ENCODE data around the gene TMEM248. TPM values are rescaled to one million over a fixed set of nuclear protein-coding genes. Genes with fewer than 3 reads are reported as not detected.
A peak's percentile ranks its signal among the peaks of the same experiment; 100 is the strongest.
"Not testable (repeated sequence)": the region's sequence is repeated elsewhere in the genome, so short reads cannot be mapped to it uniquely, and the experiment has no call there.

The TMEM248 gene
- total RNA-seq, 4 donors from 2014 or later, result 68.5 to 113 (median 83.4) TPM

DNA sequence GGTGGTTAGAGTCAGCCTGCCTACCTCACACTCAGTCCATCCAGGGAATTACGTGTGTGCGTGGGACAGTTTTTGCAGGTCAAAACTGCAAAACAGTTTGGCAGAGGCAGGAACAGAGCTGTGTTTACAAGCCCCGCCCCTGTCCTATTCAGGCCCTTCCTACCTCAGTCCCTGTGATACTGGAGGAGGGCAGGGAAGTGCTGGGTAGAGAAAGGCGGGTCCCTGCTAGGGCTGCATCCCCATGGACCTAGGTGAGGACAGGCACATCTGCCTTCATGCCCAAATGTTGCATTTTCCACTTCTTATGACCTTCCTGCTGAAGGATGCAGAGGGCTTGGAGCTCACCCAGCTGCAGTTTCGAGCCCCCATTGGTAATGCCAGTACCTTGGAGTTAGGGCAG is 49.3 kb downstream of the TMEM248 start:
- H3K9me3 ChIP-seq, result no peaks in the 10 kb centered on the region
- no peak overlapping the region for H3K27ac ChIP-seq
- no peak overlapping the region for H3K4me3 ChIP-seq
- no peak for DNase-seq
- H3K36me3 ChIP-seq, result no peaks in the 10 kb centered on the region
- H3K27me3 ChIP-seq, result no peaks in the 10 kb centered on the region
- no peaks in the 10 kb centered on the region for H3K4me1 ChIP-seq
- intact Hi-C loops (cut with DNase I; ENCODE audit: low total_unique reads), result no loop called here
- TF ChIP-seq POLR2A (IDR thresholded peaks at IDR 0.05), result no peak
- TF ChIP-seq, protein P1, sequence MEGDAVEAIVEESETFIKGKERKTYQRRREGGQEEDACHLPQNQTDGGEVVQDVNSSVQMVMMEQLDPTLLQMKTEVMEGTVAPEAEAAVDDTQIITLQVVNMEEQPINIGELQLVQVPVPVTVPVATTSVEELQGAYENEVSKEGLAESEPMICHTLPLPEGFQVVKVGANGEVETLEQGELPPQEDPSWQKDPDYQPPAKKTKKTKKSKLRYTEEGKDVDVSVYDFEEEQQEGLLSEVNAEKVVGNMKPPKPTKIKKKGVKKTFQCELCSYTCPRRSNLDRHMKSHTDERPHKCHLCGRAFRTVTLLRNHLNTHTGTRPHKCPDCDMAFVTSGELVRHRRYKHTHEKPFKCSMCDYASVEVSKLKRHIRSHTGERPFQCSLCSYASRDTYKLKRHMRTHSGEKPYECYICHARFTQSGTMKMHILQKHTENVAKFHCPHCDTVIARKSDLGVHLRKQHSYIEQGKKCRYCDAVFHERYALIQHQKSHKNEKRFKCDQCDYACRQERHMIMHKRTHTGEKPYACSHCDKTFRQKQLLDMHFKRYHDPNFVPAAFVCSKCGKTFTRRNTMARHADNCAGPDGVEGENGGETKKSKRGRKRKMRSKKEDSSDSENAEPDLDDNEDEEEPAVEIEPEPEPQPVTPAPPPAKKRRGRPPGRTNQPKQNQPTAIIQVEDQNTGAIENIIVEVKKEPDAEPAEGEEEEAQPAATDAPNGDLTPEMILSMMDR (IDR thresholded peaks at IDR 0.05), result no peak

DNA sequence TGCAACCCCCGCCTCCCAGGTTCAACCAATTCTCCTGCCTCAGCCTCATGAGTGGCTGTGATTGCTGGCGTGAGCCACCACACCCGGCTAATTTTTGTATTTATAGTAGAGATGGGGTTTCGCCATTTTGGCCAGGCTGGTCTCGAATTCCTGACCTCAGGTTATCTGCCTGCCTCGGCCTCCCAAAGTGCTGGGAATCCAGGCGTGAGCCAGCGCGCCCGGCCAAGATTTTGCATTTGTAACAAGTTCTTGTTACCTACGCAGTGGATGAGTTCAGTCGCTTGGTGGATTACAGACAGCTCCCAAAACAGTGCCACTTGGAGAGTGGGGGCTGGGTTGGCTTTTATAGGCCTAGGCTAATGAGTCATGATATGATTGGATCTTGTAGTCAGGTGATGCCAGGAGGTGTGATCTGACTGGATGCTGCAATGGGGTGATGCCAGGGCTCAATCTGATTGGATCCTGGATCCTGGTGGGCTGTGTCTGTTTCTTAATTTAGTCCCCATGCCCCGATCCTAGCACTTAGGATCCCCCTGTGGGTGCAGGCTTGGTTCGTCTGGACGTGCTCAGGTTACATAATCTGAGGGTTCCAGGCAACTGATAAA is 54.1 kb downstream of the TMEM248 start:
- no peaks in the 10 kb centered on the region for H3K27me3 ChIP-seq
- H3K4me3 ChIP-seq, result no peak overlapping the region
- TF ChIP-seq, protein P1 (IDR thresholded peaks at IDR 0.05), result no peak
- no peak for TF ChIP-seq POLR2A (IDR thresholded peaks at IDR 0.05)
- H3K9me3 ChIP-seq, result no peaks in the 10 kb centered on the region
- intact Hi-C loops (cut with DNase I; ENCODE audit: low total_unique reads), result no loop called here
- H3K4me1 ChIP-seq, result no peaks in the 10 kb centered on the region
- H3K36me3 ChIP-seq, result no peaks in the 10 kb centered on the region
- H3K27ac ChIP-seq, result no peak overlapping the region
- DNase-seq, result no peak

DNA sequence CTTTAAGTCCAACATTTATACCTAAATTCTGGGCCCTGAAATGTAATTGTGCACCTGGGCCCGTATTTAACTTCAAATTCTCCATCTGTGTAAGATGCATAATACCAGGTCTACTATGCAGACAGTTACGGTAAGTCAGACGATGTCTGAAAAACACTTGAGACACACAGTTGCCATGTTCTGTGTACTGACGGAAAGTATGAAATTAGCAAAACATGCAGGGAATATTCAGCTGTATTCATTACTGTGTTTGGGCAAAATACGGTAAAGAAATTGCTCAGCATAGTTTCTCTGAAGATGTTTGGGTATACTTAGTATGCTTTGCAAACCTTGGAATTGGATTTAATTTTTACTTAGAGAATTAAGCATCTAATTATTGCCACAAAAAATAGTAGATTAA is 57.3 kb downstream of the TMEM248 start:
- H3K27me3 ChIP-seq; H3K27ac ChIP-seq; H3K4me3 ChIP-seq; H3K9me3 ChIP-seq; DNase-seq; H3K36me3 ChIP-seq; intact Hi-C loops (cut with DNase I; ENCODE audit: low total_unique reads); H3K4me1 ChIP-seq: not testable (repeated sequence)

DNA sequence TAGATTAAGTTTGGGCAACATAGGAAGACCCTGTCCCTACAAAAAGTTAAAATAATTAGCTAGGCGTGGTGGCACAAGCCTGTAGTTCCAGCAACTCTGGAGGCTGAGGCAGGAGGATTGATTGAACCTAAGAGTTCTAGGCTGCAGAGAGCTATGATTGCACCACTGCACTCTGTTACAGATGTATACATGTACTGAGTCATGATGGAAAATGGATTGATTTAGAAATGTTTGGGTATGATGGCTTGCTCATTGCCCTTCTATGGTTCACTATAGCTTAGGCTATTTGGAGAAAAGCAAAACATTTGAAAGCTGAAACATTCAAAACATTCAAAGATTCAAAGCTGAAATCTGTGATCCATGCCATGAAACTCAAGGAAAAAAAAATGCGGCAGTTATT is 58.0 kb downstream of the TMEM248 start:
- H3K4me1 ChIP-seq; H3K27me3 ChIP-seq; H3K36me3 ChIP-seq; DNase-seq; H3K9me3 ChIP-seq; H3K4me3 ChIP-seq; H3K27ac ChIP-seq; intact Hi-C loops (cut with DNase I; ENCODE audit: low total_unique reads): not testable (repeated sequence)

DNA sequence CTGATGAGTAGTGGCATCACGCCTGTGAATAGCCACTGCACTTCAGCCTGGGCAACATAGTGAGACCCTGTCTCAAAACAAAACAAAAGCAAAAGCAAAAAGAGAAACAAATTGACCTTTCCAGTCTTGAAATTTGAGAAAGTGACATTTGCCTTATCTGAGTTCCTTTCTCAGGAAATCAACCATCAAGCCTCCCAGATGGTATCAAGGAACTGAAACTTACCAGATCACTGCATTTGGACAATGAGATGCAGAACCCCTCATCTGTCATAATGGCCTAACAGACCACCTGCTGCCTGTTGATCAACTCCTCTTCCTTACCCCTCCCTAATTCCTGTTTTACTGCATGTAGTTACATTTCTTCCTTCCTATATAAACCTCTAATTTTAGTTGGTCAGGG is 59.3 kb downstream of the TMEM248 start:
- intact Hi-C loops (cut with DNase I; ENCODE audit: low total_unique reads); H3K4me1 ChIP-seq; H3K4me3 ChIP-seq; H3K9me3 ChIP-seq; H3K36me3 ChIP-seq; H3K27ac ChIP-seq; DNase-seq; H3K27me3 ChIP-seq: not testable (repeated sequence)

DNA sequence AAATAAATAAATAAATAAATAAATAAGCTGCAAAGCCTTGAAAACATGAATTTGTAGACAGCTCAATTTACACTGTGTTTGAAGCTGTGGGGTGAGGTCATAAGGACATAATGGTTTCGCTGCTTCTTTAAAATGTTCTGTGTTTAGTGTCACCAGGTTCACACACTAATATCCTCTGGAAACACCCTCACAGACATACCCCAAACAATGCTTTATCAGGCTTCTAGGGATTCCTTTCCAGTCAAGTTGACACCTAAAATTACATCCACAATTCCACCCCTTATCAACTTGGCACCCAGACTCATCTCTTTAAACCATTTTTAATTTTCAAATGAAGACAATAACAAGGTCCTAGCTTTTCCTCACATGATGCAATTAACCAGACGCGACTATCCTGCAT is 68.5 kb downstream of the TMEM248 start:
- H3K36me3 ChIP-seq; H3K27me3 ChIP-seq; H3K4me3 ChIP-seq; DNase-seq; intact Hi-C loops (cut with DNase I; ENCODE audit: low total_unique reads); H3K27ac ChIP-seq; H3K4me1 ChIP-seq; H3K9me3 ChIP-seq: not testable (repeated sequence)

DNA sequence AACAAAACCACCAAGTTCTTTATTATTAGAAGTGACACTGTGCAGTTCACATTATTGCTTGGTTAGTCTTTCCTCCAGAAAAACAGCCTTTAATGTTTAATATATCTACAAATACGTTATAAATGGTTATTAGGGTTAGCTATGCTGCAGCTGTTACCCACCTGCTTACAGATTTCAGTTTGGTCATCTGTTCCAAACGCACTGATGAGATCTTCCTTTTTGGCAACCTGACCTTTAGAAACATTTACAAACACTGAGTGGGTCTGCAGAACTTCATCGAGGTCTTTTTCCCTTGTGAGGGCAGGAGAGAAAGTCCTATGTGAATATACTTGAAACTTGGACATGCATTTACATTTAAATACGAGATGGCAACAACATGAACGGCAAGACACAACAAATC is 73.0 kb downstream of the TMEM248 start:
- H3K4me1 ChIP-seq; H3K9me3 ChIP-seq; DNase-seq; H3K27me3 ChIP-seq; intact Hi-C loops (cut with DNase I; ENCODE audit: low total_unique reads); H3K36me3 ChIP-seq: not testable (repeated sequence)
- Histone ChIP-seq H3K4me3 (peak overlapping the region; percentile 55 to 87), H3K27ac (peak overlapping the region; percentile 97 to 100)

DNA sequence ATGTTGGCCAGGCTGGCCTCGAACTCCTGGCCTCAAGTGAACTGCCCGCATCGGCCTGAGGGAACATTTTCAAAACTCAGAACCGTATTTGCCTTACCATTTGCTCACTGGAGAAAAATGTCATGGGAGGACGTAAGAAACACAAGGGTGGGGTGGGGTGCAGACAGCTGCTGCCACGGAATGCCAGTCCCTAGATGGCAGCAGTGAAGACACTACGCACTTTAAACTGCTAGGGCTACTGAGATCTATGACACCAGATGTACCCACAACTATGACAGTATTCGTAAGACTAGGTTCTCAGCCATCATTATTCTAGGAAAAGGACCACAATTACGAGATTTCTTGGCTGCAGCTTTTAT is 73.6 kb downstream of the TMEM248 start:
- Histone ChIP-seq H3K27ac (peak overlapping the region; percentile 97 to 100), H3K4me3 (peak overlapping the region; percentile 55 to 87)
- DNase-seq, result peak; percentile 50 to 72
- H3K36me3 ChIP-seq; H3K27me3 ChIP-seq; H3K4me1 ChIP-seq; intact Hi-C loops (cut with DNase I; ENCODE audit: low total_unique reads); H3K9me3 ChIP-seq: not testable (repeated sequence)
- TF ChIP-seq POLR2A (IDR thresholded peaks at IDR 0.05), result peak; percentile 13 to 71
- TF ChIP-seq, protein P1 (IDR thresholded peaks at IDR 0.05), result peak in 1 of 4 experiments; percentile 21
